ENCODE data around the gene TPK1.
"Not testable (repeated sequence)": the region's sequence is repeated elsewhere in the genome, so short reads cannot be mapped to it uniquely, and the experiment has no call there.

TPK1 gene

DNA sequence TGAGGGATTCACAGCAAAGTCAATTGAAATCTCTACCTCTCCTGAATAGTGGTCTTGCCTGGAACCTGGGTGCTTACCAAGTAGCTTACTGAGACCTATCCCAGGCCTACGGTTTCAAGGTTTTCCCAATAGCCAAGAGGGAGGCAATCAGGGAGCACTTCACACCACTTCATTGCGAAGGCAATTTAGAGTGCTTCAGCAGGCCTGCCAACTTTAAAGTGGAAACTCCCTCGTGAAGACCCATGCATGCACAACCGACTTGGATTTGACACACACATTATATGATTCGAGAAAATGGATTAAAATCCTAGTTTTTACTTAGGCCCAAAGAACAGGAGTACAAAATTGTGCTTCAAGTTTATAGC is 380.8 kb downstream of the TPK1 start:
- no peak for DNase-seq

GRCh38 chr7:144454256-144455039 is 381.4 kb downstream of the TPK1 start:
- DNase-seq = no peak

DNA sequence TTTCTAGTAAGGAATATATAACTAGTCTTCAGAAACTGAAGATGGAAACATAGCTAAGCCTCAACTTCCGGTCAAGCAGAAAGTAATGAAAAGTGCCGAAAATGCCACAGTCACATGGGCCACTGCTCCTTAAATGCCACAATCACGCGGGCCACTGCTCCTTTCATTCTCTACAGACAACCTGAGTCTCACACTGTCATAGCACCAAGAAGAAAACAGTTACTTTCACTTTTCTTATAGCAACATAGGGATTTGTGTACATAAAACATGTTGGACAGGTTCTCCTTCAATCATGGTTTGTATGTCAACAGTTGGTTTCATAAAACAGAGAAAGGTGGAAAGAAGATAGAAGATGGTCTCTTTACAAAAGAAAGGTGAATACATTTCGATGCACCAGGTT is 383.8 kb downstream of the TPK1 start:
- DNase-seq = no peak

DNA sequence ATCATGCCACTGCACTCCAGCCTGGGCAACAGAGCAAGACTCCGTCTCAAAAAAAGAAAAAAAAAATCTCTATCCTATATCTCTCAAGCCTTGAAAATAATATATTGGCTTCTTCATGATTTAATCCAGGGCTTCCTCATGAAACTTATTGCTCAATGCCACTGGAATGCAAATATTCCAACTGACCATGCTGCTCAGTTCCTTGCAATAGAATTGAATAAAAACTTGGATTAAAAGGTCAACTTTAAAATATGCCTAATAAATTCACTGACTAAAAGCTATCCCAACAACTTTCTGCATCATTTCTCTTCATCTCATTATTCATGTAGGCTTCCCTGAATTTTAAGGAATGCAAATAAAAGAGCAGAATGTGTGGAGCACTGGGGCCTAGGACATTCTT is 390.3 kb downstream of the TPK1 start:
- DNase-seq = no peak

GRCh38 chr7:144439717-144440205 is 396.1 kb downstream of the TPK1 start:
- no peak for DNase-seq

- no peak for DNase-seq
These were observed 397.1 kb downstream of the TPK1 start for GRCh38 chr7:144438759-144439158.

DNA sequence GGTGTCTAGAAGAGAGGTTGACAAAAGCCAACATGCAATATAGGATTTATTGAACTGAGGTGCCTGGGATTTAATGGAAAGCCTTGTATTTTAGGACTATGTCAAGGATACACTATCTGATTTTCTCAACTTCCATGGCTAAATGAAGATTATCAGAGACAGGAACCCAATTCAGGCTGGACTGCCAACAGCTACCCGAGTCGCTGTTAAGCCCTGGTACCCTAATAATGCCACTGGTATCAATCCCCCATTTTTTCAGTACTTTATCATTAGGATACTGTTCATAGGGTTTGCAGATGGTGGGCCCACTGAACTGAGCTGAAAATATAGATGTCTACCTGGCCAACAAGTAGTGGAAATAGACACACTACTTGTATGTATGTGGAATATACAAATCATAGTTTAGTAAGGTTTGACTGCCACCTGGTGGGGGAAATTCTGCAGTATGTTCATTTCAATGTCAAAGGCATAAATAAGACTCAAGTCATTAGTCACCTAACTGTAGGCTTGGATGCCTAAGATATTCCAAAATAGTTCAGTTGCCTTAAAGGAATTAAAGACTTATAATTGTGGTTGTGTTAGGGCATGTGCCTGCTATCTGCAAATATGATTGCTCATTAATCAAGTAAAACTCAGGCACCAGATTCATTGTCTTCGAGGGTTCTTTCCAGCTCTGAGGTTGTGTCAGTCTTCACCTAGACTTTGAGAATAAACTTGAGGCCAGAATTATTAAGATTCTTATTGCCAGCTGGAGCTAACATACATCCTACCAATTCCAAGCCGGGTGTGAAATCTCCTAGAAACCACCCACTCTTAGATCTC is 398.3 kb downstream of the TPK1 start:
- DNase-seq = no peak

DNA sequence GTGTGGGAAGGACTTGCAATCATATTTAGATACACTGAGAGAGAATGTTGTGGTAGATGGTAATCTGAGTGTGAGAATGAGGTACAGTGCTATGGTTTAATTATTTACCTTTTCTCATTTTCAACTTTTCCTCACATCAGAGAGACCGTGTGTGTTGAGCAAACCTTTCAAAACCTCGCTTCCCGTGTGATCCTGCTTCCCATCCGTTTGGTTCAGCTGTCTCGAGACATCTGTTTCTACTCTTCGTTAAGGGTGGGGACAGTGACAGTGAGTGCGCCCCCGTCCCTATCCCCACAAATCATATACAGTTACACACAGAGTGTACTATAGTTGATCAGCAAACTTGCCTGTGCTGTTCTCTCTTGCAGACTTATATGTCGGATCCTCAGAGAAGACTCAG is 399.4 kb downstream of the TPK1 start:
- no peak for DNase-seq

- DNase-seq = no peak
These were observed 407.4 kb downstream of the TPK1 start for GRCh38 chr7:144428431-144428830.

- not testable (repeated sequence) for DNase-seq
These were observed 408.3 kb downstream of the TPK1 start for GRCh38 chr7:144427539-144427938.

GRCh38 chr7:144418931-144419330 is 416.9 kb downstream of the TPK1 start:
- DNase-seq = not testable (repeated sequence)

GRCh38 chr7:144416341-144416740 is 419.5 kb downstream of the TPK1 start:
- no peak for DNase-seq

- no peak for DNase-seq
These were observed 420.0 kb downstream of the TPK1 start for GRCh38 chr7:144415858-144416257.

- no peak for DNase-seq
These were observed 421.0 kb downstream of the TPK1 start for GRCh38 chr7:144414815-144415214.

GRCh38 chr7:144410441-144410840 is 425.4 kb downstream of the TPK1 start:
- DNase-seq = no peak

GRCh38 chr7:144408121-144408520 is 427.7 kb downstream of the TPK1 start:
- no peak for DNase-seq

DNA sequence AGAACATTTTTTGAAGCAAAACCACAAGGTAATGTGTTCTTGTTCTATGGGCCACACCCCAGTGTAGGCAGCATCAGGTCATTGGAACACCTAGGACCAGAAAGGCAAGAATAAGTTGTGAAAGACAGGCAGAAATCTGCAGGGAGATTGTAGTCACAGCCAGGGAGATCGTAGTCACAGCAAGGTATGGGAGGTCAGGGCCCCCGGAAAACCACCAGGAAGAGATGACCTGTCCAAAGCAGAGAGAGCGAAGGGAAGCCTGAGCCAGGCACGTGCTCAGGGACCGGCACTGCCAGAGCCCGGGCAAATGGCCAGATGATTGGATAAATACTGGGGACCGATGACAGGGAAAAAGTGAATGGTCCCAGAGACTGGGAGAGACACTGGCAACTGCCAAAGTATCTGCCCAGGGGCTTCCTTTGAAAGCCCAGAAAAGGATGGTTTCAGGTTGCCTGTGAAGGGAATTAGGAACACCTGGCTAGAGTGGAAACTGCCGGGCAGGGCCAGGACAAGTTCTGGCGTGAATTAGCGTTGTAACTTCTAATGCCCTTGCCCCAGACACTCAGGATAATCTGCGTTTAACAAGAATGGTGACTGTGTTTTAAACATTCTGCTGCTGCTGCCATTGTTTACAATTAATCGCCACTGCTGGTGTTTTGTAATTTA is 428.5 kb downstream of the TPK1 start:
- DNase-seq = no peak

DNA sequence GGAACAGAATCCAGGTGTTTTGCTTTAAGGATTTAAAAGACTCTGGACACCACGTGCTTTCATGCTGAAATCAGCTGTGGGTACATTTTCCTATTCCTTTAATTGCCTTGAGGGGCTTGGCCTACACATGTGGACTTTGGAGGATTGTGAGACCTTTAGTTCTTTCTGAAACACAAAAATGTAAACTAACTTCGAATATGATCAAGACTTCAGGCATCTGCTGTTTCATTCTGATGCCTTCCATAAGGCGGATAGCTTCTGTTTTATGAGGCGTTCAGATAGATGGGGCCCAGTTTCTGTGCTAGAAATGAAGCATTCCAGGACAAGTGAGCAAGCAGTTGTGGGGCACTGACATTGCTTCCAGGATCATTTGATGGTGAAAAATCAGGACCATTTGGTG is 430.9 kb downstream of the TPK1 start:
- DNase-seq = no peak

GRCh38 chr7:144403649-144404061 is 432.2 kb downstream of the TPK1 start, which contains the start of gene NOBOX:
Gene NOBOX (minus strand): TSS chr7:144403693.
- DNase-seq = no peak

- DNase-seq = no peak
These were observed 432.8 kb downstream of the TPK1 start for GRCh38 chr7:144403102-144403501.
